IMR-90 (cell line): ENCODE measurements around the gene TRIO. TPM values are rescaled to one million over a fixed set of nuclear protein-coding genes. Genes with fewer than 3 reads are reported as not detected.

Experiments
- ATAC-seq: fragments of 200-7000 bp; cut with Tn5 transposase; 2 replicates; pipeline ENCODE4 v1.9.1; 2020; ENCODE audit warnings: low read depth, mild to moderate bottlenecking, moderate library complexity
- BruUV-seq: library from RNA; stranded (reverse); fragments of 400-500 nt; replicated peaks from 2 replicates; lab custom pipeline; 2021; lab: Mats Ljungman, UMichigan
- CTCF ChIA-PET: fragments of 300-600 bp; formaldehyde crosslinking; extraction: SDS; loops from one replicate; lab custom pipeline; 2021; ENCODE audit warnings: antibody characterized with exemption; lab: Yijun Ruan, JAX
- POLR2A ChIA-PET: fragments of 300-600 bp; sonication (Branson Sonifier 250); formaldehyde crosslinking; loops from one replicate; lab custom pipeline; 2022; ENCODE audit warnings: antibody characterized with exemption; ENCODE audit not compliant: unreplicated experiment; lab: Charles Lee
- DNase-seq: peaks from one replicate; pipeline ENCODE4 v3.0.0; 2013
- H2AFZ ChIP-seq: replicated peaks from 2 replicates; pipeline ENCODE3; 2013; ENCODE audit warnings: low read length, mild to moderate bottlenecking; ENCODE audit not compliant: poor library complexity
- H2AK5ac ChIP-seq: 2 replicates; pipeline ENCODE4 v1.6.1; 2013; ENCODE audit warnings: low read depth, low read length, inconsistent platforms
- H2AK9ac ChIP-seq: replicated peaks from 2 replicates; pipeline ENCODE3; 2013; ENCODE audit warnings: mild to moderate bottlenecking, low read depth, low read length, moderate library complexity; ENCODE audit not compliant: poor library complexity
- H2BK120ac ChIP-seq: 2 replicates; pipeline ENCODE4 v1.6.1; 2013; ENCODE audit warnings: low read depth, low read length, inconsistent platforms
- H2BK15ac ChIP-seq: 3 replicates; pipeline ENCODE4 v1.6.1; 2013; ENCODE audit warnings: low read depth, low read length, inconsistent platforms
- H2BK20ac ChIP-seq: 2 replicates; pipeline ENCODE4 v1.6.1; 2013; ENCODE audit warnings: low read depth, mild to moderate bottlenecking, inconsistent platforms, low read length, moderate library complexity
- H2BK5ac ChIP-seq: 2 replicates; pipeline ENCODE4 v1.6.1; 2013; ENCODE audit warnings: mild to moderate bottlenecking, low read depth, low read length, inconsistent platforms; ENCODE audit not compliant: poor library complexity, severe bottlenecking
- H3K14ac ChIP-seq: replicated peaks from 2 replicates; pipeline ENCODE4 v1.6.1; 2013; ENCODE audit warnings: low read depth, low read length, inconsistent platforms
- H3K18ac ChIP-seq: 2 replicates; pipeline ENCODE4 v1.6.1; 2013; ENCODE audit warnings: low read depth, low read length, control low read depth
- H3K23ac ChIP-seq: 2 replicates; pipeline ENCODE4 v1.6.1; 2013; ENCODE audit warnings: low read depth, low read length, inconsistent platforms
- H3K27ac ChIP-seq: 2 replicates; pipeline ENCODE4 v1.5.1; 2013; ENCODE audit warnings: mild to moderate bottlenecking, control low read depth, low read length; ENCODE audit not compliant: insufficient read depth
- H3K27me3 ChIP-seq: 2 replicates; pipeline ENCODE4 v1.6.1; 2013; ENCODE audit warnings: low read length; ENCODE audit not compliant: control insufficient read depth, insufficient read depth
- H3K36me3 ChIP-seq: 2 replicates; pipeline ENCODE4 v1.6.1; 2013; ENCODE audit warnings: low read length, mixed read lengths; ENCODE audit not compliant: control insufficient read depth, insufficient read depth
- H3K4ac ChIP-seq: 2 replicates; pipeline ENCODE4 v1.6.1; 2013; ENCODE audit warnings: low read depth, low read length, inconsistent platforms
- H3K4me1 ChIP-seq: 2 replicates; pipeline ENCODE4 v1.6.1; 2013; ENCODE audit warnings: low read length, mixed read lengths; ENCODE audit not compliant: control insufficient read depth, insufficient read depth
- H3K4me2 ChIP-seq: 2 replicates; pipeline ENCODE4 v1.6.1; 2013; ENCODE audit warnings: low read depth, mild to moderate bottlenecking, control low read depth, low read length, moderate library complexity
- H3K4me3 ChIP-seq: 2 replicates; pipeline ENCODE4 v1.5.1; 2013; ENCODE audit warnings: low read depth, mild to moderate bottlenecking, control low read depth, low read length, moderate library complexity; ENCODE audit not compliant: insufficient read depth
- H3K56ac ChIP-seq: 2 replicates; pipeline ENCODE4 v1.6.1; 2013; ENCODE audit warnings: low read length, inconsistent platforms; ENCODE audit not compliant: insufficient read depth; ENCODE audit errors: extremely low read depth
- H3K79me1 ChIP-seq, 2 experiments: 2 replicates each; pipeline ENCODE4 v1.6.1; 2013; ENCODE audit warnings: low read length in 2 of 2, inconsistent platforms in 1 of 2, low read depth in 1 of 2
- H3K9ac ChIP-seq: 2 replicates; pipeline ENCODE4 v1.6.1; 2013; ENCODE audit warnings: low read depth, low read length, control low read depth
- H3K9me1 ChIP-seq: 2 replicates; pipeline ENCODE4 v1.6.1; 2013; ENCODE audit warnings: low read length, inconsistent platforms; ENCODE audit not compliant: insufficient read depth
- H3K9me3 ChIP-seq: 2 replicates; pipeline ENCODE4 v1.6.1; 2013; ENCODE audit warnings: low read length; ENCODE audit not compliant: control insufficient read depth, insufficient read depth
- H4K20me1 ChIP-seq: 2 replicates; pipeline ENCODE4 v1.6.1; 2013; ENCODE audit warnings: low read length, inconsistent platforms; ENCODE audit not compliant: insufficient read depth
- H4K5ac ChIP-seq: 2 replicates; pipeline ENCODE4 v1.6.1; 2013; ENCODE audit warnings: mild to moderate bottlenecking, low read depth, low read length, control low read depth
- H4K8ac ChIP-seq, 2 experiments: 2 replicates each; pipeline ENCODE4 v1.6.1; 2013; ENCODE audit warnings: low read depth in 2 of 2, low read length in 2 of 2, control low read depth in 1 of 2, inconsistent platforms in 1 of 2
- H4K91ac ChIP-seq: 2 replicates; pipeline ENCODE4 v1.6.1; 2013; ENCODE audit warnings: low read depth, low read length, inconsistent platforms; ENCODE audit not compliant: insufficient read depth
- BHLHE40 ChIP-seq: fragments of 150-350 bp; IDR thresholded peaks from 2 replicates; pipeline ENCODE4 v1.6.1; 2016; ENCODE audit warnings: mild to moderate bottlenecking, low read depth, low read length
- CEBPB ChIP-seq: IDR thresholded peaks from 2 replicates; pipeline ENCODE4 v1.6.1; 2012; ENCODE audit warnings: low read depth, low read length, improper control_type of control experiment
- CHD1 ChIP-seq: IDR thresholded peaks from 2 replicates; pipeline ENCODE4 v1.6.1; 2012; ENCODE audit warnings: low read depth, low read length, improper control_type of control experiment
- CTCF ChIP-seq: conservative IDR thresholded peaks from 2 replicates; pipeline ENCODE4 v1.5.1; 2012; ENCODE audit warnings: mild to moderate bottlenecking, low read depth, low read length, improper control_type of control experiment
- ELK1 ChIP-seq: fragments of 150-350 bp; IDR thresholded peaks from 2 replicates; pipeline ENCODE4 v1.6.1; 2016; ENCODE audit warnings: low read depth, mild to moderate bottlenecking, low read length, moderate library complexity, borderline replicate concordance
- FOS ChIP-seq: fragments of 150-350 bp; IDR thresholded peaks from 2 replicates; pipeline ENCODE4 v1.6.1; 2016; ENCODE audit warnings: low read depth, low read length
- MAFK ChIP-seq: IDR thresholded peaks from 2 replicates; pipeline ENCODE4 v1.6.1; 2012; ENCODE audit warnings: low read depth, low read length, improper control_type of control experiment
- MAZ ChIP-seq: IDR thresholded peaks from 2 replicates; pipeline ENCODE4 v1.6.1; 2012; ENCODE audit warnings: low read depth, mild to moderate bottlenecking, low read length, improper control_type of control experiment, moderate library complexity, borderline replicate concordance
- MXI1 ChIP-seq: IDR thresholded peaks from 2 replicates; pipeline ENCODE4 v1.6.1; 2012; ENCODE audit warnings: low read depth, mild to moderate bottlenecking, low read length, moderate library complexity, borderline replicate concordance
- NFE2L2 ChIP-seq: fragments of 150-350 bp; IDR thresholded peaks from 2 replicates; pipeline ENCODE4 v1.6.1; 2016; ENCODE audit warnings: low read depth, mild to moderate bottlenecking, low read length
- RAD21 ChIP-seq: IDR thresholded peaks from 2 replicates; pipeline ENCODE4 v1.6.1; 2012; ENCODE audit warnings: low read length, improper control_type of control experiment
- RCOR1 ChIP-seq: IDR thresholded peaks from 2 replicates; pipeline ENCODE4 v1.6.1; 2012; ENCODE audit warnings: mild to moderate bottlenecking, low read length, improper control_type of control experiment; ENCODE audit not compliant: insufficient replicate concordance
- RFX5 ChIP-seq: IDR thresholded peaks from 2 replicates; pipeline ENCODE4 v1.8.0; 2012; ENCODE audit warnings: low read depth, mild to moderate bottlenecking, low read length, moderate library complexity
- USF2 ChIP-seq: fragments of 150-350 bp; IDR thresholded peaks from 2 replicates; pipeline ENCODE4 v1.6.1; 2017; ENCODE audit warnings: mild to moderate bottlenecking, antibody characterized with exemption, low read length, low read depth
- WGBS, 2 experiments: methylation state at CpG; one replicate each; pipeline versions ENCODE4 v1.1.5 to v1.1.7; 2013; ENCODE audit warnings: missing lambda C conversion rate in 2 of 2; ENCODE audit not compliant: insufficient read length in 1 of 2; ENCODE audit errors: extremely low coverage in 2 of 2; 5-methylcytosine and 5-hydroxymethylcytosine counted together
- dilution Hi-C: fragments of 300-500 bp; cut with HindIII; formaldehyde crosslinking; loops from one replicate; pipeline ENCODE4 v1.14.3; 2018; ENCODE audit warnings: low sequenced_read_pairs; ENCODE audit not compliant: unreplicated experiment
- in situ Hi-C: fragments of 300-500 bp; cut with MboI; formaldehyde crosslinking; loops from 3 replicates; pipeline ENCODE4 v1.14.3; 2019; ENCODE audit warnings: low sequenced_read_pairs, inconsistent platforms, mixed read lengths
- intact Hi-C: fragments of 100-400 bp; cut with micrococcal nuclease; formaldehyde crosslinking; loops from 2 replicates; pipeline ENCODE4 v1.10.0; 2022
- polyA plus RNA-seq, 3 experiments: library from polyadenylated mRNA; depleted of rRNA; stranded (reverse); fragments of >200 nt; gene quantifications; 2 replicates each; pipeline ENCODE4 v1.2.3, GENCODE V29; 2012; ENCODE audit warnings: low replicate concordance in 1 of 3
- total RNA-seq: library from RNA; depleted of rRNA; stranded (reverse); fragments of >200 nt; gene quantifications from 2 replicates; pipeline ENCODE4 v1.2.3, GENCODE V29; 2012

Gene TRIO
- total and polyA plus RNA-seq, 2 of the 4 experiments (the other 2 are of a cell fraction), result 206 to 522 TPM

- no peak overlapping the region for H3K4me2 ChIP-seq
- H3K4me3 ChIP-seq, result no peak overlapping the region
- peaks cover 97% of the 10 kb centered on the region for H4K20me1 ChIP-seq
- dilution Hi-C loops, result no loop called here
- H3K14ac ChIP-seq, result peak overlapping the region; percentile 72
- no TSS peak for BruUV-seq
- no peak overlapping the region for H4K91ac ChIP-seq
- H2BK20ac ChIP-seq, result 0 out of 2 replicates have a peak overlapping the region, but pooled peaks have one; percentile 23
- intact Hi-C loops, result no loop called here
- in situ Hi-C loops, result no loop called here
- H3K4me1 ChIP-seq, result peaks cover 45% of the 10 kb centered on the region
- H4K5ac ChIP-seq, result no peak overlapping the region
- peak; percentile 26 for DNase-seq
- 81% methylated on average over 6 of the region's 10 CpGs; no CpG with 5 or more reads in 1 of the 2 experiments for WGBS, 2 experiments
- H4K8ac ChIP-seq, result peak overlapping the region in 1 of 2 experiments; percentile 37; a peak in 1 of 4 replicates
- H3K56ac ChIP-seq, result peak overlapping the region; percentile 24; the same call in 1 of the 2 replicates
- H2AK9ac ChIP-seq, result no peak overlapping the region
- H3K9ac ChIP-seq, result no peak overlapping the region
- H3K4ac ChIP-seq, result peak overlapping the region; percentile 52
- peak overlapping the region; percentile 2; the same call in 1 of the 2 replicates for H3K27ac ChIP-seq
- H3K18ac ChIP-seq, result no peak overlapping the region
- H3K23ac ChIP-seq, result peak overlapping the region; percentile 91; the same call in 1 of the 2 replicates
- H3K9me1 ChIP-seq, result peaks cover 36% of the 10 kb centered on the region
- H2BK15ac ChIP-seq, result no peak overlapping the region
- H2AFZ ChIP-seq, result no peak overlapping the region
- peak overlapping the region; percentile 34; the same call in 1 of the 2 replicates for H2BK120ac ChIP-seq
- 0 out of 2 replicates have a peak, but pooled peaks have one; percentile 9 for ATAC-seq
- ChIA-PET POLR2A (no interaction called here), CTCF (no interaction called here)
- peaks cover 16% of the 10 kb centered on the region for H3K36me3 ChIP-seq
- no peaks in the 10 kb centered on the region for H3K27me3 ChIP-seq
- H2AK5ac ChIP-seq, result no peak overlapping the region
- no peaks in the 10 kb centered on the region for H3K9me3 ChIP-seq
- peaks cover 0 to 70% of the 10 kb centered on the region in 2 experiments; a peak in 2 of 4 replicates for H3K79me1 ChIP-seq
- H2BK5ac ChIP-seq, result peak overlapping the region; percentile 35
- TF ChIP-seq CTCF (no peak), CEBPB (no peak), MAFK (no peak), MAZ (no peak), BHLHE40 (no peak), NFE2L2 (no peak), RFX5 (no peak), MXI1 (no peak), FOS (no peak), USF2 (no peak), RCOR1 (no peak), RAD21 (no peak), ELK1 (no peak), CHD1 (no peak)
Observed at GRCh38 chr5:14218897-14219573, 75.9 kb downstream of the TRIO start.
